GM21717 (cell line): ENCODE results near the gene GRK2.
"Not testable (repeated sequence)": the region's sequence is repeated elsewhere in the genome, so short reads cannot be mapped to it uniquely, and the experiment has no call there.

Source experiments
- ATAC-seq: cut with Tn5 transposase; IDR thresholded peaks from one replicate; pipeline ENCODE4 v1.9.1; 2021; ENCODE audit warnings: mild to moderate bottlenecking, moderate library complexity; ENCODE audit not compliant: unreplicated experiment

Gene GRK2

DNA sequence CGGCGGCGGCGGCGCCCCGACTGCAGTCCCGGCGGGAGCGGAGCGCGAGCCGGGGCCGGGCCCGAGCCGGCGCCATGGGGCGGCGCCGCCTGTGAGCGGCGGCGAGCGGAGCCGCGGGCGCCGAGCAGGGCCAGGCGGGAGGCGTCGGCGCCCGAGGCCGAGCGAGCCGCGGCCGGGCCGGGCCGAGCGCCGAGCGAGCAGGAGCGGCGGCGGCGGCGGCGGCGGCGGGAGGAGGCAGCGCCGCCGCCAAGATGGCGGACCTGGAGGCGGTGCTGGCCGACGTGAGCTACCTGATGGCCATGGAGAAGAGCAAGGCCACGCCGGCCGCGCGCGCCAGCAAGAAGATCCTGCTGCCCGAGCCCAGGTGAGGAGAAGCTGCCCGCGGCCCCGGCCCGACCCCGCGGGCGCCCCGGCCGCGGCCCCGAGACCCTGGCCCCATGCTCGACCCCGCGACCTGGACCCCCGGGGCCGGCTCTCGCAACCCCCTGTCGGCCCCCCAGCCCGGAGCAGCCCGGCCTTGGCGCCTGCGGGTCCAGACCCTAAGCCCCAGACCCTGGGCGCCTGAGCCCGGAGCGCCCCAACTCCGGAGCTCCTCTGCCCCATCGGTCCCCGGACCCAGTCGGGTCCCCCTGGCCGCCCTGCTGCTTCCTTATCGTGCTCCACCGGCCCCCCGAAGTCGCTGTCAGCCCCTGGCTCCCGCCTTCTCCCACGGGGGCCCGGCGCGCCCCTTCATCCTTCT is at the start of gene GRK2:
GRK2 (plus strand) TSS at position 25 of the 739 bp plus-strand sequence; CDS start at position 252, 227 bp downstream.
- no peak for ATAC-seq

DNA sequence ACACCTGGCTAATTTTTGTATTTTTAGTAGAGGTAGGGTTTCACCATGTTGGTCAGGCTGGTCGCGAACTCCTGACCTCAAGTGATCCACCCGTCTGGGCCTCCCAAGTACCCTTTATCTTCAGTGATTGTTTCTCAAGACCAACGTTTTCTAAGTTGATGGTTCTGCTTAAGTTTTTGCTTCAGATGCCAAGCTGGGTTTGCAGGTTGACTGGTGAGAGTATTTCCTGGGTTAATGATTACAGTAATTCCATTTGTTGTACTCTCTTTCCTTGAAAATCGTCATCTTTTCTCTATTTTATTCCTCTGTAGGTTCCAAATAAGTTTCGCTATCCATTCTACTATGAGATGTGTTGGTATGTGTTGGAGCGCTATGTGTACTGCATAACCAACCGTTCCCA is 38.5 kb upstream of the GRK2 start:
- no peak for ATAC-seq

DNA sequence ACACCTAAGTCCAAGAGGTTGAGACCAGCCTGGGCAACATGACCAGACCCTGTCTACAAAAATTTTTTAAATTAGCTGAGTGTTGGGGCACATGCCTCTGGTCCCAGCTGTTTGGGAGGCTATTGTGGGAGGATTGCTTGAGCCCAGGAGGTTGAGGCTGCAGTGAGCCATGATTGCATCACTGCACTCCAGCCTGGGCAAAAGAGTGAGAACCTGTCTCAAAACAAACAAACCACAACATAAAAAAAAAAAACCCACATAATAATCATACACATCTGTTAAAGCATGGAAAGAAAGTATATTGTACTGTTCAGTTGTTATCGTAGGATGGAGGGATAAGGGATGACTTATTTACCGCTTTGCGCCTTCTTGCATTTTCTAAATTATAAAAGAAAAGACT is 35.9 kb upstream of the GRK2 start:
- no peak for ATAC-seq

DNA sequence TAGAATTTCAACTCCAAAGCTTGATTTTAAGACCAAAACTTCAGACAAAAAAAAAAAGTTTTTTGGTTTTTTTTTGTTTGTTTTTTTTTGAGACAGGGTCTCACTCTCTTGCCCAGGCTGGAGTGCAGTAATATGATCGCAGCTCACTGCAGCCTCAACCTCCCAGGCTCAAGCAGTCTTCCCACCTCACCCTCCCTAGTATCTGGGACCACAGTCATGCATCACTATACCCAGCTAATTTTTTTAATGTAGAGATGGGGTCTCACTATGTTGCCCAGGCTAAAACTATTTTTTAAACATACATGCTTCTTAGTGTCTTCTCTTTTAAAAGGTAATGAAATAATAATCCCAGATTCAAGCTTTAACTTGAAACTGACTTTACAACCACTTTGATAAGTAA is 35.4 kb upstream of the GRK2 start:
- ATAC-seq: no peak

DNA sequence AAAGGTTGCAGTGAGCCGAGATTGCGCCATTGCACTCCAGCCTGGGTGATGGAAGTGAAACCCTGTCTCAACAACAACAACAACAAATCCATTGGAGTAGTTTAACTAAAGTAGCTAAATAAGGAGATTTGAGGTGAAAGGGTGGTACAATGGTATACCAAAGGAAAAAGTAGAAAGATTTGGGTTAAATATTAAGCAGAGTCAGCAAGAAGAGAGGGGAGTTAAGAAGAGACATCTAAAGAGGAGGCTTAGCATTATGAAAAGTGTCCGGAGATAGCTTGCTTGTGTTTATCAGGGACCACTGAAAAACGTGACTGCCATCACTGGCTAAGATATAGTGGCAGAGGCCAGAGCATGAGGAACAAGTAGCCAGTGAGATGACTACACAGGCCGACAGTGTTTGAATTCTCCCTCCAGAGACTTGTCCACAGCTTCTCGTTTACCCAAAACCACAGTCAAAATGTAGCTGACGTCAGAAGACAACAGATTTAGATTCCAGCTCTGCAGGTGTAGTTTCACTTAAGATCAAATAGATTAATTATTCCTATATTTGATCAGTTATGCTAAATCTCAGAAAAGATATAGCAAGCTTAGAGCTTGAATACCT is 32.6 kb upstream of the GRK2 start:
- ATAC-seq: no peak

DNA sequence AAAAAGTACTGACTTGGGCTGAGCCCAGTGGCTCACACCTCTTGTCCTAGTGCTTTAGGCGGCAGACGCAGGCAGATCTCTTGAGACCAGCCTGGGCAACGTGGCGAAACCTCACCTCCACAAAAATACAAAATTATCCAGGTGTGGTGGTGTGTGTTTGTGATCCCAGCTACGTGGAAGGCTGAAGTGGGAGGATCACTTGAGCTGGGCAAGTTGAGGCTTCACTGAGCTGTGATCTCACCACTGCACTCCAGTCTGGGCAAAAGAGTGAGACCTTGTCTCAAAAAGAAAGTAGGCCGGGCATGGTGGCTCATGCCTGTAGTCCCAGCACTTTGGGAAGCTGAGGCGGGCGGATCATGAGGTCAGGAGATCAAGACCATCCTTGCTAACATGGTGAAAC is 31.7 kb upstream of the GRK2 start:
- not testable (repeated sequence) for ATAC-seq

GRCh38 chr11:67237574-67237973 is 28.7 kb upstream of the GRK2 start:
- ATAC-seq: no peak

DNA sequence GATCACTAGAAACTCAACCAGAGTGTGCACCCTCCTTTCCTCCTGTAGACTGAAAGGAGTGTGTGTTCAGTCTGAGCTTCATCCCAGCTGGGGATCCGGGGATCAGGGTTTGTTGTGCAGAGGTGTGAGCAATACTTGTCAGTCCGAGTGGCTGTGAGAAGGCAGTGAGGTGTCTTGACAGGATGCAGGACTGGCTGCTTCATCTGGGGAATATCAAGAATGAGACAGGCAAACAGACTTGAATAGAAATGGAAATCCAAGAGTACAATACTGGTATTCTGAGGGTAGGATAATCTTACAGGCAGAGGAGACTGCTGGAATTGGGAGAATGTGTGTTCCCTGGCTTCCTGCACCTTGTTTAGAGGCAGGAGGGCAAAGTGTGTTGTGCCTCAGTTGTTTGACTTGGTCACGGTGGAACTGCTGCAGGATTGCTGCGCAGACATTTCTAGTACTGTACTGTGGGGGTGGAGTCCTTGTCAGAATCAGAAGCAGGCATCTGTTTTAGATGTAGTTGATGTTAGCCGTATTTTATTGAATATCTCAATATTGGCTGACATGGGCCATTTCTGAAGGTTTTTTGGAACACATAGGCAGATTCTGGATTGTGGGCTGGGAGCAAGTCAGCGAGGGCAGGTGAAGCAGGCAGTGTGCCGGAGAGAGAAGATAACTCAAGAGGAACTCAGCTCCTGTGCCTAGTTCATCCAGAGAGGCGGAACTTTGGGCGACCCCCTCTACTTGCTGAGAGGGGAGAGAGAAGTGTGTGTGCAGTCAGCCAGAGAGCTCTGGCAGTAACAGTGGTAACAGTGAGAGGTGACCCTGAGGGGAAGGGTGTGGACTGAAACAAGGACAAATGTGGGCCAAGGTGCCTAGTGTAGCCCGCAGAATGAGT is 27.1 kb upstream of the GRK2 start:
- ATAC-seq: no peak

DNA sequence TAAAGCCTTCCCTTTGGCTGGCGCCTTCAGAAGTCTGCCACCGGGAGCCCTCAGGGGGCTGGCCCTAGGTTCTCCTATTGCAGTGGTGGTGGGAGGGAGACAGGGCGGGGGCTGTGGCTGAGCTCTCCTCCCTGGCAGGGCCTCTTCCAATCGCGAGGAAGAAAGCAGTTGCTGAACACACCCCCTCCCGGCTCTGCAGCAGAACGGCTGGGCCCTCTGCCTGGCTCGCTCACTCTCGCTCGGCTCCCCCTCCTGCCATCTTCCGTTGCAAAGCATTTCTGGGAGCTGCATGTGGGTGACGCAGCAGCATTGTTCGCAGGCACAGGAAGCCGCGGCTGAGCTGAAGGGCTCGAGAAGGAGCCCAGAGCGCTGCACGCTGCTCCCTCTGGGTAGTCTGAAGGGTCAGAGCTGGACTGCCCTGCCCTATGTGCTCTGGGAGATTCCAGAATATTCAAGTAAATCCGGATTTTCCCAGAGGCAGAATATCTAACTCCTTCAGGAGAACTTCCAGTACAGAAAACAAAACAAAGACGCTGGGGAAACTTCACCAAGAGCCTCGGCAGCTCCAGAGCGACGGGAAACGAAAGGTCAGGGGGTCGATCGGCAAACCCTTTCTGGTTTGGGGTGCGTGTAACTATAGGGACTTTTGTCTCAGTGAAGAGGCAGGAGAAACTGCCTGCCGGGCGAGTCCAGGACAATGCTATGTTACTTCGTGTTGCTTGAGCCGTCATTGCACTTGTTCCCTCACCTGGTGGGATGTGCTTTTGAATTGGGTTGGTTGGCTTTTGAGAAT is 26.3 kb upstream of the GRK2 start:
- ATAC-seq: peak; percentile 76

- ATAC-seq: no peak
Measured at GRCh38 chr11:67240576-67241389, 25.5 kb upstream of the GRK2 start.

GRCh38 chr11:67242548-67242947 is 23.7 kb upstream of the GRK2 start:
- no peak for ATAC-seq

- ATAC-seq: no peak
Measured at GRCh38 chr11:67243051-67243450, 23.2 kb upstream of the GRK2 start.

DNA sequence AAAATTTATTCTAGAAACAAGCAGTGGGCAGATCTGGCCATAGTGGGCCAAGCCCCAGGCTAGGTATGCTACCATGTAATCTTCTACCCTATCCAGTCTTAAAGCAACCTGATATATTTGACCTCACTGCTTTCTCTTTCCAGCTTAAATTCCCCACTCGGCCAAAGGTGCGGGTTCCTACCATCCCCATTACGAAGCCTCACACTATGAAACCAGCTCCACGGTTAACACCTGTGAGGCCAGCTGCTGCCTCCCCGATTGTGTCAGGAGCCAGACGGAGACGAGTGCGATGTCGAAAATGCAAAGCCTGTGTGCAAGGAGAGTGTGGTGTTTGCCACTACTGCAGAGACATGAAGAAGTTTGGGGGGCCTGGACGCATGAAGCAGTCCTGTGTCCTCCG is 21.2 kb upstream of the GRK2 start:
- no peak for ATAC-seq

- ATAC-seq: no peak
Measured at GRCh38 chr11:67247946-67248550, 18.2 kb upstream of the GRK2 start.

- no peak for ATAC-seq
Measured at GRCh38 chr11:67248653-67249052, 17.6 kb upstream of the GRK2 start.

- no peak for ATAC-seq
Measured at GRCh38 chr11:67250059-67251043, 15.9 kb upstream of the GRK2 start.

DNA sequence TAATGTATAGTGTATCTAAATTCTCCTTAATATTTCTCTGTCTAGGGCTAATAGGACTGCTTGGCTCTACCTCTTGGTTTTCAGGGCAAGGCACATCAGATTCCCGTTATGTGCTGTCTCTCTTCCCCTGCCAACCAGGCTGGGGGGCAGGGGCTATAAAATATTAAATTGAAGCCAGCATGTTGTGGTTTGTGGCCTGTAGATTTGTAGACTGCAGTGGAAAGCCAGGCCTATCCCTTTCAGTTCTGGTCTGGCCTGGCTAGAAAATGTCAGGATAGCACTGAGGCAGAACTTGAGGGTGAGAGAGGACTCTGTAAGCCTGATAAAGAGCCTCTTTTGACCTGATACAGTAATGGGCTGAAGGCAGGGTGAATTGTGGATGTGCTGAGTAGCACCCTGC is 14.4 kb upstream of the GRK2 start:
- no peak for ATAC-seq

DNA sequence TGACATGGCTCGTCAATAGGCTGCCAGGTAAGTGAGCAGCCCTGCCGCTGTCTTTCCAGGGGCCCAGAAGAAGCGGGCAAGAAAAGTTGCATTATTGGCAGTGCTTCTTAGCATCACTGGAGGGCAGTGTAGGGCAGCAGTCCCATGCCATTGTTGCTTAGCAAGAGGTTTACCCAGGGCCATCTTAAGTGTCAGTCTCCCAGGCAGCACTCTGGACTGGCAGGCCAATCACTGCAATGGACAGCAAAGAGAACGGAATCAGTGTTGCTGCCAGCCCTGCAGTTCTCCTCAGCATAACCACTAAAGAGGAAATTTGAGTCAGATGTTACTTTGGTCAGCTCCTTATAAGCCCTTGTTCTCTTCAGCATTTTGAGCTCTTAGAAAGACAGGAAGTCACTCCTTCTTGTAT is 13.4 kb upstream of the GRK2 start:
- ATAC-seq: no peak
